Loucy (cell line): ENCODE results near the gene MYH3.
"Not testable (repeated sequence)": the region's sequence is repeated elsewhere in the genome, so short reads cannot be mapped to it uniquely, and the experiment has no call there.

Source experiments
- H2AFZ ChIP-seq: fragments of 200-600 bp; sonication (generic); 2 replicates; pipeline ENCODE4 v1.6.0; 2016; ENCODE audit warnings: antibody characterized with exemption, mild to moderate bottlenecking, low read length, moderate library complexity
- H3F3A ChIP-seq: fragments of 200-600 bp; 2 replicates; pipeline ENCODE4 v1.6.0; 2016; ENCODE audit warnings: antibody characterized with exemption, low read depth, mild to moderate bottlenecking
- H3K27me3 ChIP-seq: fragments of 200-600 bp; sonication (generic); 2 replicates; pipeline ENCODE4 v1.6.1; 2014; ENCODE audit warnings: low read length, mild to moderate bottlenecking; ENCODE audit not compliant: insufficient read depth, poor library complexity, severe bottlenecking
- H3K36me3 ChIP-seq: fragments of 200-600 bp; sonication (generic); 2 replicates; pipeline ENCODE4 v1.6.1; 2016; ENCODE audit warnings: low read length; ENCODE audit not compliant: insufficient read depth
- H3K4me1 ChIP-seq: fragments of 200-600 bp; sonication (generic); 2 replicates; pipeline ENCODE4 v1.5.1; 2014; ENCODE audit warnings: low read length, mild to moderate bottlenecking; ENCODE audit not compliant: insufficient read depth, poor library complexity, severe bottlenecking
- H3K4me2 ChIP-seq: fragments of 200-600 bp; sonication (generic); 2 replicates; pipeline ENCODE4 v1.6.0; 2014; ENCODE audit warnings: antibody characterized with exemption, low read length, low read depth, mild to moderate bottlenecking; ENCODE audit not compliant: poor library complexity, severe bottlenecking
- H3K4me3 ChIP-seq: fragments of 200-600 bp; sonication (generic); 2 replicates; pipeline ENCODE4 v1.5.1; 2014; ENCODE audit warnings: low read length, mild to moderate bottlenecking, mixed read lengths; ENCODE audit not compliant: poor library complexity, severe bottlenecking
- H3K79me2 ChIP-seq: fragments of 200-600 bp; sonication (generic); 2 replicates; pipeline ENCODE4 v1.6.1; 2014; ENCODE audit warnings: low read length; ENCODE audit not compliant: insufficient read depth
- H3K9ac ChIP-seq: fragments of 200-600 bp; sonication (generic); 2 replicates; pipeline ENCODE4 v1.6.0; 2014; ENCODE audit warnings: mild to moderate bottlenecking, low read depth, low read length, moderate library complexity; ENCODE audit not compliant: poor library complexity, severe bottlenecking
- H3K9me2 ChIP-seq: fragments of 200-600 bp; sonication (generic); replicated peaks from 2 replicates; pipeline ENCODE4 v1.6.1; 2016; ENCODE audit warnings: low read depth, low read length, mixed read lengths
- H3K9me3 ChIP-seq: fragments of 200-600 bp; sonication (generic); 2 replicates; pipeline ENCODE4 v1.6.1; 2014; ENCODE audit warnings: mild to moderate bottlenecking, antibody characterized with exemption, low read length, low read depth; ENCODE audit not compliant: insufficient read depth
- H4K20me1 ChIP-seq: fragments of 200-600 bp; sonication (generic); 2 replicates; pipeline ENCODE4 v1.6.0; 2014; ENCODE audit warnings: antibody characterized with exemption, low read length, mild to moderate bottlenecking; ENCODE audit not compliant: insufficient read depth, poor library complexity, severe bottlenecking
- EZH2phosphoT487 ChIP-seq: fragments of 200-600 bp; IDR thresholded peaks from 2 replicates; pipeline ENCODE4 v1.6.1; 2018; ENCODE audit warnings: antibody characterized with exemption, mild to moderate bottlenecking, moderate library complexity, borderline replicate concordance
- TF ChIP-seq, protein P1 (sequence below): fragments of 200-600 bp; sonication (generic); conservative IDR thresholded peaks from 2 replicates; pipeline ENCODE4 v1.5.1; 2014; ENCODE audit warnings: mild to moderate bottlenecking, antibody characterized with exemption, low read length

The MYH3 gene

DNA sequence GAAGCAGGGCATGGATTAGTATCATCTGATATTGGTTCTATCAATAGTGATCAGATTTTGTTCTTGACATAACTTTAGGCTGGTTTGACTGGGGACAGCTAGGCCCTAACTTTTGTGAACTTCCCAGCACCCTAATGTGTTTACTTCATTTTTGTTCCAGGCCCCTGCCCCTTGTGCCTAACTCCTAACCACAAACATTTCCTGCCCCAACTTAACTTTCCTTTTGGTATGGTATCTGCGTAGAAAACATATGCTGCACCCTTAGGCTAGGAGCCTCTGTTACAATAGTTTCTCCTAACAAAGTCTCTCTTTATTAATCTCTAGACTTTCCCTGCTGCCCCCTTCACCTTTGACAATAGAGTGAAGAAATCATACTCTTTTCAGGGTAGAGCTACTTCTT, 42.7 kb upstream of the MYH3 start:
- Histone ChIP-seq H3K9me2 (no peaks in the 10 kb centered on the region), H2AFZ (no peak overlapping the region), H3K4me3 (peak overlapping the region; percentile 84), H3K27me3 (no peaks in the 10 kb centered on the region), H3K4me2 (peak overlapping the region; percentile 91), H3K9me3 (no peaks in the 10 kb centered on the region), H3K9ac (peak overlapping the region; percentile 61), H4K20me1 (peaks cover 17% of the 10 kb centered on the region), H3K79me2 (peaks cover 79% of the 10 kb centered on the region), H3K4me1 (peaks cover 55% of the 10 kb centered on the region), H3F3A (0 out of 2 replicates have a peak, but pooled peaks cover 3% of the 10 kb centered on the region), H3K36me3 (peaks cover under 1% of the 10 kb centered on the region; the same call in 1 of the 2 replicates)
- no peak for TF ChIP-seq EZH2phosphoT487
- TF ChIP-seq, protein P1, sequence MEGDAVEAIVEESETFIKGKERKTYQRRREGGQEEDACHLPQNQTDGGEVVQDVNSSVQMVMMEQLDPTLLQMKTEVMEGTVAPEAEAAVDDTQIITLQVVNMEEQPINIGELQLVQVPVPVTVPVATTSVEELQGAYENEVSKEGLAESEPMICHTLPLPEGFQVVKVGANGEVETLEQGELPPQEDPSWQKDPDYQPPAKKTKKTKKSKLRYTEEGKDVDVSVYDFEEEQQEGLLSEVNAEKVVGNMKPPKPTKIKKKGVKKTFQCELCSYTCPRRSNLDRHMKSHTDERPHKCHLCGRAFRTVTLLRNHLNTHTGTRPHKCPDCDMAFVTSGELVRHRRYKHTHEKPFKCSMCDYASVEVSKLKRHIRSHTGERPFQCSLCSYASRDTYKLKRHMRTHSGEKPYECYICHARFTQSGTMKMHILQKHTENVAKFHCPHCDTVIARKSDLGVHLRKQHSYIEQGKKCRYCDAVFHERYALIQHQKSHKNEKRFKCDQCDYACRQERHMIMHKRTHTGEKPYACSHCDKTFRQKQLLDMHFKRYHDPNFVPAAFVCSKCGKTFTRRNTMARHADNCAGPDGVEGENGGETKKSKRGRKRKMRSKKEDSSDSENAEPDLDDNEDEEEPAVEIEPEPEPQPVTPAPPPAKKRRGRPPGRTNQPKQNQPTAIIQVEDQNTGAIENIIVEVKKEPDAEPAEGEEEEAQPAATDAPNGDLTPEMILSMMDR = no peak

DNA sequence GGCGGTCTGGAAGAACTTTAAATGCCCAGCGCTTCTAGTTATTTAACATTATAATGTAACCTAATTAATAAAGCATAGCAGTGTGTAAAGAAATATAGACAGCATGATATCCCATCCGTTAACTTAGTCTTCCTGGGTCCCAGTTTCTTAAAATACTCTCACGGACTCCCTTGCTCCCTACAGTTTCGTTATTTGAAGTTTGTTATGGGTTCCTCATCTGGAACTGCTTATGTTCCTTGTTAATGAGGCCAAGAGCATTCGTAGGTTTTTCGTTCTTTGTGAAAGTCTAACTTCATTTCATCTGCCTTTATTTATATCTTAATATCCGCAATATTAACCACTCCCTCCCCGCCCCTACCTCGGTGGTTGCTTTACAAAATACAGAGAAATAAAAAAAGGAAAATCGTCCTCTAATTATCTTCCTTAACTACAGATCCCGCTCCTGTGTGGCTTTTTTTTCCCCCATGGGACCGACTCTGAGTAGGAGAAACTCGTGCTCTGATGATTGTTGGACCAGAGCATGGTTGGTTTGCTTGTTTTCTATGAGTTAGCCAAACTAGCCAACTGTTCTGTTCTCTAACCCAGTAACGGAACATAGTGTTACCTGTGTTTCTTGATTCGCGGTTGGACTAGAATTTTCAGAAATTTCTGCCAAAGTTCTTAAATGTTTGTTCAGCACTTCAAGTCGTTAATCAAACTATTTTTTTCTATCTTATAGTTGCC, 41.1 kb upstream of the MYH3 start:
- Histone ChIP-seq H2AFZ (peak overlapping the region; percentile 57; the same call in 1 of the 2 replicates), H3K9ac (peak overlapping the region; percentile 88), H3K4me3 (peak overlapping the region; percentile 84), H3K79me2 (peaks cover 79% of the 10 kb centered on the region), H3K9me3 (no peaks in the 10 kb centered on the region), H3F3A (0 out of 2 replicates have a peak, but pooled peaks cover 3% of the 10 kb centered on the region), H3K9me2 (no peaks in the 10 kb centered on the region), H3K4me1 (peaks cover 63% of the 10 kb centered on the region), H3K4me2 (peak overlapping the region; percentile 91), H4K20me1 (peaks cover 27% of the 10 kb centered on the region), H3K27me3 (no peaks in the 10 kb centered on the region), H3K36me3 (peaks cover 9% of the 10 kb centered on the region; the same call in 1 of the 2 replicates)
- TF ChIP-seq EZH2phosphoT487 = no peak
- TF ChIP-seq, protein P1 = no peak

DNA sequence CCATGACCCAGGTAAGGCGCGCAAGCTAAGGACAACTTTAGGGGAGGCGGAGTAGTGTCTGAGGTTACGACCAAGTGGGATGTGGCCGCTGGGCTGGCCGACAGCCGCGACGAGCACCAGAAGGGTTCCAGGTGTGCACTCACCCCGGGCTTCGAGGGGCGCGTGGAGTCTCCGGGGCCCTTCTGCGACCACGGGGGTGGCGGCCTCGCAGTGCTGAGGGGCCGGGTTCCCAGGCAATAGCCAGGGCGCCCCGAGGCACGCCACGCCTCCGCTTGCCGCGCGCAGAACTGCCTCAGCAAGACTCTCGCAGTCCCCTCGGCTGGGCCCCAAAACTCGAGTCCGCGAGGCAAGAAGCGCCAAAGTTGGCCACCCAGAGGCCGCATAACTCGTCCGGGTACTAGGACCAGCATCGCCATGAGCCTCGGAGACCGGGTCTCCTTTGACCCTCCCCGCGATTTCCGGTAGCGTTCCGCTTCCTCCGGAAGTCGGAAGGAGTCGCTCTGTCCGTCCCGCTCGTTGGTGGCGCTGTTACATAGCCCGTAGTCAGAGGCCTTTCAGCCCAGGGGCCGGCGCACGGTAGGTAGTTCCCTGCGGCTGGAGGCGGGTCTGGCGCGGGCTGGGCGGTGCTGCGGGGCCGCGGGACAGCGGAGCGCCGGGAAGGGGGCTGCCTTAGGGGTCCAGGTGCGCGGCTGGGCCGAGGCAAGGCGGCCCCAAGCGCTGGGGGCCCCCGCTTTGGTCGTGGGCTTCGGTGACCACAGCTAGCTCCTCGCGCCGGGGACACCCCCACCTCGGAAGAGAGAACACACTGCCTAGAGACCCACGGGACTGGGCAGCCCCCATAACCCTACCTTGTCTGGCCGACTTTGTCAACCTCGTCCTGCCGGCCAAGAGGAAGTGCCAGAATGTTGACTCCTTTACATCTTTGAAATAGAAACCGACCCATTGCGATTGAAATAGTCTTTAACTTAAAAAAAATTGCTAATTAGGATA, 40.3 kb upstream of the MYH3 start, which contains the start of the genes ADPRM and SCO1:
ADPRM (plus strand) TSS at position 503 of the 990 bp plus-strand sequence. CDS start 7,333 bp downstream, outside the sequence.
SCO1 (minus strand) TSS at position 442 of the 990 bp plus-strand sequence; CDS start at position 416, 26 bp downstream.
- Histone ChIP-seq H3K9me3 (no peaks in the 10 kb centered on the region), H3K79me2 (peaks cover 79% of the 10 kb centered on the region), H3K4me2 (peak within 1 kb of the TSS; percentile 100), H4K20me1 (peaks cover 34% of the 10 kb centered on the region), H3K9ac (peak within 1 kb of the TSS; percentile 88), H3K4me1 (peaks cover 63% of the 10 kb centered on the region), H3K4me3 (peak within 1 kb of the TSS; percentile 84), H3F3A (0 out of 2 replicates have a peak, but pooled peaks cover 3% of the 10 kb centered on the region), H3K27me3 (no peaks in the 10 kb centered on the region), H3K36me3 (peaks cover 17% of the 10 kb centered on the region; the same call in 1 of the 2 replicates), H3K9me2 (no peaks in the 10 kb centered on the region), H2AFZ (peak within 1 kb of the TSS; percentile 86)
- no peak for TF ChIP-seq EZH2phosphoT487
- TF ChIP-seq, protein P1 = no peak; the same call in 1 of the 2 replicates

DNA sequence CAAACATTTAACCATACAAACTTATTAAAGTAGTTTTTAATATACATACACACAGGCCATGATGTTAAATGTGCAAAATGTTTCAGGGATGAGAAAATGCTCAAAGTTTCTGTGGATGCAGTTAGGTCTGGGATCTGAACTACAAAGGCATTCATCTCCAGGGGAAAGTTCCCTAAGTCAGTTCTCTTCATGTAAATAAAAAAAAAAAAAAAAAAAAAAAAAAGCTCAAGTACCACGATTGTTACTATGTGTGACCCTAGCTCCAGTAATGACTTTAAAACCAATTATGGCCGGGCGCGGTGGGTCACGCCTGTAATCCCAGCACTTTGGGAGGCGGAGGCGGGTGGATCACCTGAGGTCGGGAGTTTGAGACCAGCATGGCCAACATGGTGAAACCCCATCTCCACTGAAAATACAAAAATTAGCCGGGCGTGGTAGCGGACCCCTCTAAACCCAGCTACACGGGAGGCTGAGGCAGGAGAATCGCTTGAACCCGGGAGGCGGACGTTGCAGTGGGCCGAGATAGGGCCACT, 38.8 kb upstream of the MYH3 start:
- not testable (repeated sequence) for H3K9me2 ChIP-seq, H3K9me3 ChIP-seq, H3K27me3 ChIP-seq, H3F3A ChIP-seq, H2AFZ ChIP-seq
- Histone ChIP-seq H3K4me1 (peaks cover 61% of the 10 kb centered on the region), H3K9ac (peak overlapping the region; percentile 88), H3K4me3 (peak overlapping the region; percentile 84), H4K20me1 (peaks cover 34% of the 10 kb centered on the region), H3K79me2 (peaks cover 77% of the 10 kb centered on the region), H3K4me2 (peak overlapping the region; percentile 100), H3K36me3 (peaks cover 30% of the 10 kb centered on the region; the same call in 1 of the 2 replicates)
